ENCODE data around the gene WRNIP1.

GRCh38 chr6:2829253-2829652, 64.1 kb downstream of the WRNIP1 start:
- TF ChIP-seq POLR2A (IDR thresholded peaks at IDR 0.05) (no peak), POLR2AphosphoS5 (IDR thresholded peaks at IDR 0.05) (no peak)

Data from spleen (tissue), 3 donors.